Loucy (cell line): ENCODE results near the gene RNF145.

Source experiments
- H2AFZ ChIP-seq: fragments of 200-600 bp; sonication (generic); 2 replicates; pipeline ENCODE4 v1.6.0; 2016; ENCODE audit warnings: antibody characterized with exemption, mild to moderate bottlenecking, low read length, moderate library complexity
- H3F3A ChIP-seq: fragments of 200-600 bp; 2 replicates; pipeline ENCODE4 v1.6.0; 2016; ENCODE audit warnings: antibody characterized with exemption, low read depth, mild to moderate bottlenecking
- H3K27me3 ChIP-seq: fragments of 200-600 bp; sonication (generic); 2 replicates; pipeline ENCODE4 v1.6.1; 2014; ENCODE audit warnings: low read length, mild to moderate bottlenecking; ENCODE audit not compliant: insufficient read depth, poor library complexity, severe bottlenecking
- H3K36me3 ChIP-seq: fragments of 200-600 bp; sonication (generic); 2 replicates; pipeline ENCODE4 v1.6.1; 2016; ENCODE audit warnings: low read length; ENCODE audit not compliant: insufficient read depth
- H3K4me1 ChIP-seq: fragments of 200-600 bp; sonication (generic); 2 replicates; pipeline ENCODE4 v1.5.1; 2014; ENCODE audit warnings: low read length, mild to moderate bottlenecking; ENCODE audit not compliant: insufficient read depth, poor library complexity, severe bottlenecking
- H3K4me2 ChIP-seq: fragments of 200-600 bp; sonication (generic); 2 replicates; pipeline ENCODE4 v1.6.0; 2014; ENCODE audit warnings: antibody characterized with exemption, low read length, low read depth, mild to moderate bottlenecking; ENCODE audit not compliant: poor library complexity, severe bottlenecking
- H3K4me3 ChIP-seq: fragments of 200-600 bp; sonication (generic); 2 replicates; pipeline ENCODE4 v1.5.1; 2014; ENCODE audit warnings: low read length, mild to moderate bottlenecking, mixed read lengths; ENCODE audit not compliant: poor library complexity, severe bottlenecking
- H3K79me2 ChIP-seq: fragments of 200-600 bp; sonication (generic); 2 replicates; pipeline ENCODE4 v1.6.1; 2014; ENCODE audit warnings: low read length; ENCODE audit not compliant: insufficient read depth
- H3K9ac ChIP-seq: fragments of 200-600 bp; sonication (generic); 2 replicates; pipeline ENCODE4 v1.6.0; 2014; ENCODE audit warnings: mild to moderate bottlenecking, low read depth, low read length, moderate library complexity; ENCODE audit not compliant: poor library complexity, severe bottlenecking
- H3K9me2 ChIP-seq: fragments of 200-600 bp; sonication (generic); replicated peaks from 2 replicates; pipeline ENCODE4 v1.6.1; 2016; ENCODE audit warnings: low read depth, low read length, mixed read lengths
- H3K9me3 ChIP-seq: fragments of 200-600 bp; sonication (generic); 2 replicates; pipeline ENCODE4 v1.6.1; 2014; ENCODE audit warnings: mild to moderate bottlenecking, antibody characterized with exemption, low read length, low read depth; ENCODE audit not compliant: insufficient read depth
- H4K20me1 ChIP-seq: fragments of 200-600 bp; sonication (generic); 2 replicates; pipeline ENCODE4 v1.6.0; 2014; ENCODE audit warnings: antibody characterized with exemption, low read length, mild to moderate bottlenecking; ENCODE audit not compliant: insufficient read depth, poor library complexity, severe bottlenecking
- EZH2phosphoT487 ChIP-seq: fragments of 200-600 bp; IDR thresholded peaks from 2 replicates; pipeline ENCODE4 v1.6.1; 2018; ENCODE audit warnings: antibody characterized with exemption, mild to moderate bottlenecking, moderate library complexity, borderline replicate concordance
- TF ChIP-seq, protein P1 (sequence below): fragments of 200-600 bp; sonication (generic); conservative IDR thresholded peaks from 2 replicates; pipeline ENCODE4 v1.5.1; 2014; ENCODE audit warnings: mild to moderate bottlenecking, antibody characterized with exemption, low read length

RNF145 gene

DNA sequence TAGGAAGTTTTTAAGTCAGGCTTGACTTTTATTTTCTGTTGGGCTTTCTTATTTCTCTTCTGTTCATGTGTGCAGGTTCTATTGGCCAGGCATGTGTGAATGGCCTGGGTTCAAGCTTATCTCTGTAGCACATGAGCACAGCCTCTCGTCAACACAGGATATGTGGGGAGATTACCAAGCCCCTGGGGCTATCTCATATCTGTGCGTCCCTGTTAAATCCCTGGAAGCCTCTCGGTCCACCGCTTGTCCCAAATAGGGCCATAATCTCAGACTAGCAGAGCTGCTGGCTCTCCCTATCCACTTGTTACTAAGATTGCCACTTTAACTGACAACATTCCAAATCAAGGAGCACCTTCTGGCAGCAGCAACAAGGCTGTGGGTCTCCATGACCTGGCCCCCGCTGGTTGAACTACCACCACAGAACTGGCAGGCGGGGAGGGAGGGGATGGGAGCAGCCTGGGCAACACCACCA, 81.2 kb downstream of the RNF145 start:
- Histone ChIP-seq H2AFZ (no peak overlapping the region), H3K9me3 (no peaks in the 10 kb centered on the region), H3K27me3 (no peaks in the 10 kb centered on the region), H4K20me1 (no peaks in the 10 kb centered on the region), H3K4me1 (no peaks in the 10 kb centered on the region), H3K9ac (no peak overlapping the region), H3F3A (no peaks in the 10 kb centered on the region), H3K36me3 (no peaks in the 10 kb centered on the region), H3K4me3 (no peak overlapping the region), H3K4me2 (no peak overlapping the region), H3K9me2 (no peaks in the 10 kb centered on the region), H3K79me2 (no peaks in the 10 kb centered on the region)
- no peak for TF ChIP-seq EZH2phosphoT487
- TF ChIP-seq, protein P1, sequence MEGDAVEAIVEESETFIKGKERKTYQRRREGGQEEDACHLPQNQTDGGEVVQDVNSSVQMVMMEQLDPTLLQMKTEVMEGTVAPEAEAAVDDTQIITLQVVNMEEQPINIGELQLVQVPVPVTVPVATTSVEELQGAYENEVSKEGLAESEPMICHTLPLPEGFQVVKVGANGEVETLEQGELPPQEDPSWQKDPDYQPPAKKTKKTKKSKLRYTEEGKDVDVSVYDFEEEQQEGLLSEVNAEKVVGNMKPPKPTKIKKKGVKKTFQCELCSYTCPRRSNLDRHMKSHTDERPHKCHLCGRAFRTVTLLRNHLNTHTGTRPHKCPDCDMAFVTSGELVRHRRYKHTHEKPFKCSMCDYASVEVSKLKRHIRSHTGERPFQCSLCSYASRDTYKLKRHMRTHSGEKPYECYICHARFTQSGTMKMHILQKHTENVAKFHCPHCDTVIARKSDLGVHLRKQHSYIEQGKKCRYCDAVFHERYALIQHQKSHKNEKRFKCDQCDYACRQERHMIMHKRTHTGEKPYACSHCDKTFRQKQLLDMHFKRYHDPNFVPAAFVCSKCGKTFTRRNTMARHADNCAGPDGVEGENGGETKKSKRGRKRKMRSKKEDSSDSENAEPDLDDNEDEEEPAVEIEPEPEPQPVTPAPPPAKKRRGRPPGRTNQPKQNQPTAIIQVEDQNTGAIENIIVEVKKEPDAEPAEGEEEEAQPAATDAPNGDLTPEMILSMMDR, result no peak

DNA sequence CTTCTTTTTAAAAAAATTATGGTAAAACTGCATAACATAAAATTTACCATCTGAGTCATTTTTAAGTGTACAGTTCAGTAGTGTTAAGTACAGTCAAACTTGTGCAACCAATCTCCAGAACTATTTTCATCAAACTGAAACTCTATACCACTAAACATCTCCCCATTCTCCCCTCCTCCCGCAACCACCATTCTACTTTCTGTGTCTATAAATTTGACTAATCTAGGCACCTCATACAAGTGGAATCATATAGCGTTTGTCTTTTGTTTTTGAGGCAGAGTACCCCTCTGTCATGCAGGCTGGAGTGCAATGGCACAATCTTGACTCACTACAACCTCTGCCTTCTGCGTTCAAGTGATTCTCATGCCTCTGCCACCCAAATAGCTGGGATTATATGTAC, 85.7 kb downstream of the RNF145 start:
- no peaks in the 10 kb centered on the region for H3K27me3 ChIP-seq
- no peaks in the 10 kb centered on the region for H3K9me3 ChIP-seq
- TF ChIP-seq EZH2phosphoT487, result no peak
- TF ChIP-seq, protein P1, result no peak
- no peaks in the 10 kb centered on the region for H4K20me1 ChIP-seq
- no peak overlapping the region for H3K4me3 ChIP-seq
- no peaks in the 10 kb centered on the region for H3K36me3 ChIP-seq
- no peak overlapping the region for H2AFZ ChIP-seq
- no peaks in the 10 kb centered on the region for H3K79me2 ChIP-seq
- no peak overlapping the region for H3K9ac ChIP-seq
- H3K9me2 ChIP-seq, result no peaks in the 10 kb centered on the region
- H3K4me2 ChIP-seq, result no peak overlapping the region
- no peaks in the 10 kb centered on the region for H3K4me1 ChIP-seq
- no peaks in the 10 kb centered on the region for H3F3A ChIP-seq

DNA sequence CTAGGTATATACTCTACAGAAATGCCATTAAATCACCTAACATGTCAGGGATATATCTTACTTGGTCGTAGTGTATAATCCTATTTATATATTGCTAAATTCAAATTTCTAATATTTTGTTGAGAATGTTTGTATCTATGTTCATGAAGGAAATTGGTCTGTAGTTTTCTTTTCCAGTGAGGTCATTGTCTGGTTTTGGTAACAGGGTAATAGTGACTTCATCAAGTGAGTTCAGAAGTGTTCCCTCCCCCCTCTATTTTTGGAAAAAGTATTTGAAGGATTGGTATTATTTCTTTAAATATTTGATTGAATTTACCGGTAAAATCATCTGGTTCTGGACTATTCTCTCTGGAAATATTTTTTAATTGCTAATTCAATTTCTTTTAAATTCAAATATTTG, 86.2 kb downstream of the RNF145 start:
- no peak overlapping the region for H3K4me2 ChIP-seq
- no peaks in the 10 kb centered on the region for H3F3A ChIP-seq
- no peak for TF ChIP-seq EZH2phosphoT487
- TF ChIP-seq, protein P1, result no peak
- no peaks in the 10 kb centered on the region for H3K9me2 ChIP-seq
- H3K36me3 ChIP-seq, result no peaks in the 10 kb centered on the region
- no peak overlapping the region for H3K9ac ChIP-seq
- H3K27me3 ChIP-seq, result no peaks in the 10 kb centered on the region
- no peak overlapping the region for H2AFZ ChIP-seq
- H3K79me2 ChIP-seq, result no peaks in the 10 kb centered on the region
- no peak overlapping the region for H3K4me3 ChIP-seq
- no peaks in the 10 kb centered on the region for H4K20me1 ChIP-seq
- H3K4me1 ChIP-seq, result no peaks in the 10 kb centered on the region
- no peaks in the 10 kb centered on the region for H3K9me3 ChIP-seq
